T1000 (cell line): Measurements from ENCODE around the gene BRD1.

Experiments
- DNase-seq: peaks from one replicate; lab custom pipeline; 2025; ENCODE audit warnings: mixed read lengths; lab: John Stamatoyannopoulos, UW

Gene BRD1

DNA sequence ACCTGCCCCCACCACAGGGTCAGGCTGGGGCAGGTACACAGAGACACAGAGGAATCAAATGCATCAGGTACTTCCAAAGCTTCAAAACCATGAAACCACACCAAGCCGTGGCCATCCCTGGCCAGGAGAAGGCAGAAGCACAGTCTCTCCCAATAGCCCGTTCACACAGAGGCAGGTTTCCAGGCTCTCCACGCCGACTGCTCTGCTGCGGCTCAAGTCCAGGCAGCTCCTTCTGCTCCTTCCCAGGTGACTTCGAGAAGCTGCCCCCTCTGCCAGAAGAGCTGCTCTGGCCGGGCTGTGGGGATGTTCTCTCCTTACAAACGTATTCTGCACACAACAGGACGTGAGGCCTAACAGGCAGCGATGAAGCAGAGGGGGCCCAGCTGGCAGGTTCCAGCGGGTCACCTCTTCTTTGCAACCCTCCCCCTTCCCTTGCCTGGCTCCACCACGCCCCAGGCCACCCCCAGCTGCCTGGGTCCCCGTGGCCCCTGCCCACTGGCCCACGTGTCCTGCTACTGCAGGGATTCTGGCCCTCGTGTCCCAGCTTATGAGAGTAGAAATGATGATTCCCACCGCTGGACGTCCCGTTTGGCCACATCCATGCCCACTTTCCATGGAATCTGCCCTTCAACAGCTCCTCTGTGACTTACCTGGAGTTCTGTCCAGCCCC, 26.1 kb downstream of the BRD1 start:
- no peak for DNase-seq

DNA sequence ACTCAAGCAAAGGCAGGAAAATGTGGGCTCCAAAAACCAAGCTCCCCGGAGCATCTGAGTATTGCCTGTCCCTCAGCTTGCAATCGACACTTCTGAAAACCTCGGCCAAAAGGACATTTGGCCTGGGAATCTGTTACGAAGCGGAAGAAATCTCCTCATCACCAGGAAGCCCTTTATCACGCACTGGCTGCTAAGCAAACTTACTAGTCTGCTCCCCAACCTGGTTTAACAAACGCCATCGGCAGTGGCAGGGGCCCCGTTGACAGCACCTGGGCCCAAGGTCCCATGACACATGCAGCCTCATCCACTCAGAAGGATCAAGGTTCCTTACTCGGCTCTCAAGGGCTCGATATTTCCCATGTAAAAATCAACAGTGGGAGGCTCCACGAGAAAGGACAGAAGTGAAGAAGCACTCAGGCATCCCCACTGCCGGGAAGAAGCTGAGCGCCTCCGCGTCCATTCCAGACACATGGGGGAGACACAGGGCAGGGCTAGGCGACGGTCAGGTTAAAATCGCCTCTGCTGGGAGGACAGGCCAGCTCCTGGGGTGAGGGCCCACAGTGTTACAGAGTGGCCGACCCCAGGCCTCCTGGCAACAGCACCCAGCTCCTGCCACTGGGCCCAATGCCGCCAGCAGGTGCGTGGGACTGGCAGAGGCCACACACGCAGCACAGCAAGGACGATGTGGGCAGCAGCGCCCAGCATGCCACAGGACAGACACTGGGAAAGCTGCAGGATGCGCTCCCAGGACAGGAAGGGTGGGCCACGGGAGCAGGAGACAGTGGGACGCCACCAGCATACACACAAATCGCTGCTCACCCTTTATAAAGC, 27.1 kb downstream of the BRD1 start:
- DNase-seq: no peak

DNA sequence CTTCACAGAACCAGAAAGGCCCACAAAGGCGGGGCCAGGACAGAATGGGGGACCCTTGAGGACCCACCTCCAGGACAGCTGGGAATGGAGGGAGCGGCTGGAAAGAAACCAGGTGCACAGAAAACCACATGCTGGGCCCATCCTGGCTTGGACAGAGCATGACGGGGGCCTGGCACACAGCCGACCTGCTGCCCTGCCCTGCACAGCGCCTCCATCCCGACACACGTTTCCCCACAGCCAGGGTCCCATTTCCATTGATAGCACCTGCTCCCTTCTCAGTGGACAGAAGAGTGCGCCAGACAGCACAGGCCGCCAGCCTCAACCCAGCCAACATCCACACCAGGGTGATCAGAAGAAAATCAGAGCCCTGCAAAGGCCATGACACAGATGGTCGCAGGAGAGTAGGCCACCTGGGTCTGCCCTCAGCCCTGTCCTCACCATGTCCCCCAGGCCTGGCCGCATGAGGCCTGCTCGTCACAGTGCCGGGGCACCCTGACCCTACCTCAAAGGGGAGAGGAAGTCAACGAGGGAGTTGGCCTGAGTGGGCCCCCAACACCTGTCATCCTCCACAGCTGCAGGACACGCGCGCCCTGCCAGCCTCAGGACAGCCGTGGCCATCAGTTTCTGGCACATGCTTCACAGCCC, 28.1 kb downstream of the BRD1 start:
- DNase-seq: no peak

DNA sequence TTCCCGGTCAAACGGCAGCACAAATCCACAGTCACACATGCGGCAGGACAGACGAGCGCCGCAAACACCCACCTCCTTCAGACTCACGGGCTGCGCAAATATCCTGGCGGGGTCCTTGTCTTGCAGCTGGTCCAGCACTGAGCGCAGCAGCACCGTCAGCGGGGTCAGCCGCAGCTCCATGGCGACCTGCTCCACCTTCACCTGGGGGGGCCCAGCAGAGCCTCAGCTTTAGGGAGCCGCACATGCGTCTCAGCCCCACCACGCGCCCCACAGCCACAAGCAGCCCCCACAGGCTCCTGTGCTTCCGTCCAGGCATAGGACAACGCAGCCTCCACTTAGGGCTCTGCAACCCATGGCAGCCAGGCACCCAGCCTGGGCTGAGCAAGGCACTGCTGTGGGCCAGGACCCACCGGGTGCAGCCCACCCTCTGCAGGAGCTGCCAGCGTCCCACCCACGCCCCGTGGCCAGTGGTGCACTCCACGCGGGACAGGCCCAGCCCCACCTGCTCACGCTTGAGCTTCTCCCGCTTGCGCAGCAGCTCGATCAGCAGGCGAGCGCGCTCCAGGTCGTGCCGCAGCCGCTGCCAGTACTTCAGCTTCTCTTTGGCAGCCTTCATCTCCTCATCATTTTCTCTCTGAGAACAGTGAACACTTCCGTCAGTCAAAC, 29.1 kb downstream of the BRD1 start:
- no peak for DNase-seq

DNA sequence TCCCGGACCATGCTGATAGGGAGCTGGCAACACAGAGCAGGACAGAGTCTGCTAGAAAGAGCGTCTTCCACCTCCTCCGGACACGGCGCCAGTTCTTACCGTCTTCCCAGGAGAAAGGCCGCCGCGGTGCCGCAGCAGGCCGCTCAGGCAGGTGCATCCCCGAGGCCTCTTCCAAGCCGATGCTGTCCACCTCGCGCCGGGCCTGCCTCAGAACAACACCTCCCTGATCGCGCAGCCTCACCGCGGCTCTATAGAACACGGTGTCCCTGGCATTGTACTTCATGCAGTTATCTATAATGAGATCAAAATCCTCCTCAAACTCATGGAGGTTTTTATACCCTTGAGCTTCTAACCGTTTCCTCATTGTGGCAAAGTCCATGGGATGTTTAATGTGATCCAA, 30.0 kb downstream of the BRD1 start:
- no peak for DNase-seq

DNA sequence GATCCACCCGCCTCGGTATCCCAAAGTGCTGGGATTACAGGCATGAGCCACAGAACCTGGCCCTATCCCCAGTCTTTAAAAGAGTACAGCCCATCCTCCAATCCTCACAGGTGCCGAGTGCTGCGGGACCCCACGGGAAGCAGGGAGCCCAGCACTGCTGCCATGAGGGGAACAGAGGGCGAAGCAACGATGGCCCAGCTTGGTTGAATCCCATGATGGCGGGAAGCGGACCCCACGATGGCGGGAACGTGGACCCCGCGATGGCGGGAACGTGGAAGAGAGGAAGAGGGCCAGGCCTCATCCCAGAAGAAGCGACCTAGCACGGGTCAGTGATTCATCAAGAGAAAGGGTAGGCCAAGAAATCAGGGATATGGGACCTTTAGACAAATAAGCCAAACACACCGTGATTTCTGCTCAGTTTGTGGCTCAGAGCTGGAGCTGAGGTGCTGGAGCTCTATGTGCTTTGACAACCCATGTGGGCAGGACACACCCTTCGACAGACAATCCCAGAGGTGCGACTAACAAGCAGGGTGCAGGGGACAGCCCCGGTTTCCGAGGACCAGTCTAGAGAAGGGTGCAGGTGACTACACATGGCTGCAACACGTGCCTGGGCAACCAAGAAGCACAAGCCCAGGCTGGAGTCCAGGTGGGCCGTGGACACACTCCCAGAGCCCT, 30.9 kb downstream of the BRD1 start:
- no peak for DNase-seq

DNA sequence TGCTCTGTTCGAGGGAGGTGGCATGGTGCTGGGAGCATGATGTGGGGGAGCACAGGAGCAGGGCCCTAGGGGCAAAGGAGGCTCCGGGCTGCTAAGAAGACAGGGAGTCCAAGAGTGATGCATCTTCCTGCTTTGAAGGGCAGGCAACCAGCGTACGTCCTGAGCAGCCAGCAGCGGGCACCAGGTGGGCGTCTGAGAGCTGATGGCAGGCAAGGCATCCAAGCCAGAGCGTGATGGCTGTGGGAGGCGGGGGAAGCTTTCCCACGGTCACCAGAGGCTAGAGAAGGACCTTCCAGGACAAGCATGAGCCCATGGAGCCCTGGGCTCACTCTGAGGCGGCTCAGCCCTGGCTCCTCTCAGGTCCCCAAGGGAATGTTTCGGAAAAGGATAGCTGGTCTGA, 32.2 kb downstream of the BRD1 start:
- DNase-seq: no peak

DNA sequence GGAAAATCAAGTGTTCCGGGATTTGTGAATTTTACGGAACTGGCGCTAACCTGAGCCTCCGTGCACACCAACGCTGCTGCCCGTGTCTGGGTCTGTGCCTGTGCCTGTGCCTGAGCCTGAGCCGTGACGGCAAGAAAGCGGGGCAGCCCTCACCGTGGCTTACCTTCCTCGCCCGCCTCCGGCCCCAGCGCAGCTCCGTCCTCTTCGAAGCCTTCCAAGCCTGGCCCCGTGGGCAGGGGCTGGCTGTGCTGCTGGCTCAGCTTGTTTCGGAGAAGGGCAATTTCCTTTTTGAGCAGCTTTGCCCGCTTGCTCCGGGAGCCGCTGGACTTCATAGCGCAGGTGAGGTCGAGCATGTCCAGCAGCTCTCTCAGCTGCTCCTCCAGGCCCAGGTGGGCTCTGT, 33.8 kb downstream of the BRD1 start:
- DNase-seq: no peak

DNA sequence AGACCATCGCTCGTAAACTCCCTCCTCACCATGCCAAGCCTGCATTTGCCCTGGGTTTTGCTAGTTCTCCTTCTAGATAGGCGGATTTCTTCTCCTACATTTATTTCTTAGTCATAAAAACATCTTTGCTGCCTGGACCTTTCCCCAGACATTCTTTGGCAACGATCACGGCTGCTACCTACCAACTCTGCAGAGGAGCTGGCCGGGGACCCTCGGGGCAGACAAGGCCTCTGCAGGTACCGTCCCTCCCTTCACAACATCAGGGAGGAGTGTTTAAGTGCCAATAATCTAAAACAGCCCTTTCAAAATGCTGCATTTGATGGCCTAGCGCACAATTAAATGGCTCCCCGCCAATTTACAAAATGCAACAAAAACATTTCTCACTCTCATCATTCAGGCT, 34.4 kb downstream of the BRD1 start:
- no peak for DNase-seq

DNA sequence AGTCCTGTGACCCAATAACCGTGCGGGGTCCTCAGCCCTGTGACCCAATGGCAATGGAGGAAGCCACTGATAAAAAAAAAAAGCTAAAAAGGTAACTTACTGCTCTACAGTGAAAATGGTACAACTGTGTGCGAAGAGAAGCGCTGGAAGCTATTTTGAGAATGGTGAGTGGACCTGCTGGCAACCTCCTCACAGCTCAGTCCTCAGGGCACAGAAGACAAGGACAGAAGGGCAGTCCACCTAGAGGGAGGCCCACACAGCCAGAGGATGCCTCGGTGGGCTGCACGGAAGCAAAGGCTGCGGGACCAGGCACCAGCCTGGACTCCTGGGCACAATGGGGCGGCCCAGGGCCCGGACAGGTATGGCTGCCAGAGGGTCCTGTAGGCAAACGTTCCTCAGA, 35.6 kb downstream of the BRD1 start:
- no peak for DNase-seq

DNA sequence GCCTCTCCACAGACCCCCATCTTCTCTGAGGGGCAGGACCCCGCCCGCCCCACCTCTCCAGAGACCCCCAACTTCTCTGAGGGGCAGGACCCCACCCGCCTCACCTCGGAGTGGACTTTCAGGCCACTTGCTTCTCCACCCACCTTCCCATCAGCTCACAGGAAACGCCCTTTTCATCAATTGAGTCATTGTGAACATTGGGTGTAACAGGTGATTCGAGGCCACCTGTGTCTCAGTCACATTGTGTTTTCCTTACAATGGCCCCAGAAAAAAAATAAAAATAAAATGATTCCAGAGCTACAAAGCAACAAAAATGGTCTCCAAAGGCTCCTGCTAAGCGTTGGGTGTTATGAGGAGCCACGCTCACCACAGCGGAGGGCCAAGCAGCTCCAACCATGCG, 36.0 kb downstream of the BRD1 start:
- DNase-seq: no peak

DNA sequence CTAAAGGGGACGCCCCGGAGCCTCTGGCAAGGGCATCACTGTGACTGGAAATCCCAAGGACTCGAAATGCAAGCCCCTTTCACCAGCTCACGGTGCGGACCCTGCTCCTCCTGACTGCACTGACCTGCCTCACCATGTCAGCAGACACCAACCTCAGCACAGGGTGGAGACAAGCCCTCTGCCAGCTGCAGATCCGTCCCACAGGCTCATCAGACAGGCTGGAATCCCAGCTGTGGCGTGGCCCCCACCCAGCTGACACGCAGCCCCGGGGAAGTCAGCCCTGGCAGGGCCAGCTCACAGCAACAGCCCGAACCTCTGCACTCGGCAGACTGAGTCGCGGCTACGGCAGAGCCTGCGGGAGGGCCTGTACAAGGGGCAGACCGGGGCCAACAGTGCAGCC, 36.8 kb downstream of the BRD1 start:
- no peak for DNase-seq

DNA sequence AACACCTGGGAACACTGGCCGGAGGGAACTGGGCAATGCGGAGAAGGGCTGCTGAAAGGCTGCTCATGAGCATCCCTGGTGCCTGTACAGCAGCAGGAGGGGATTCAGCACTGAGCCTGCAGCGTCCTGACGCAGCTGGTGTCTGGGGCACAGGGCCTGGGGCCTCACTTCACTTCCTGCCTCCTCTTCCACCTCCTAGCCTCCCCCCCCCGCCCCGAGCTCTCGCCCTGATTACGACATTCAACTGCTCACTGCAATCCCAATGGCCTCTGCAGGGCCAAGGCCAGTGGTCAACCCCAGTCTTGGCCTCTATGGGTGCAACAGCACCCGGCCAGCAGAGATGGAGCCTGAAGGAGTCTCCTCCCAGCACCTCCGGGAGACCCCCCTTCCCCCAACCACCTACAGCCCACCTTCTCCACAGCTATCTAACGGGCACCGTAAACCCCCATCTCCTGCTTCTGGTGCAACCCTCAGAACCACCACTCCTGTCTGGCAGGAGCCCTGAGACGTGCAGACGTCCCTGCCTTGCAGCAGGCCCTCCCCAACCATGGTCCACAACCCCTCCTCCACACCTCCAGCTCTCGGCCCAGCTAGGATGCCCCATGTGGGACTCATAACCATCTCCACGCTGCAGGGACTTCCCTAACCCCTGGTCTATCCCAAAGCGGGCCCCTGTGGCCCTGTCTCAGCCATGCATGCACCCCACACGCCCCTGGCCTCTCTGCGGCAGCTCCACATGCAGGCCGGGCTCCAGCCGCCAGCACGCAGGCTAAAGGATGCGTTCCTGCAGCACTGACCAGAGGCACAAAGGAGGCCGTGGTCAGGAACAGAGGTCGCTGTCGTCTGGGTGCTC, 38.2 kb downstream of the BRD1 start:
- DNase-seq: no peak

DNA sequence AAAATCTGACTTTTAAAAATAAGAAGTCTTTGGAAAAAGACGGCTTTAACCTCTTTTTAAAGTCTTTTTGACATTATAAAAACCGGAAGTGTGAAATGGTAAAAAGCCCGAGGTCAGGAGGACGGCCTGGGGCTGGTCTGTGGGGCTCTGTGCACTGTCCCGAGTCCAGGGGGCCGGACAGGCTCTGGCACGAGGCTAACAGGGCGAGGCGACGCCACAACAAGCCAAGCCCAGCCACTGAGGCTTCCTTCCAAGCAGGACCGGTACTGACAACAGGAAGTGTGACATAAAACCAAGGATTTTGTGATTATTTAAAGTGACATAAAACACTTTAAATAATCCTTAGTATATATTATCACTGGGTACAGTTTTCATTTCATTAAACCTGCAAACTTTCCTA, 39.2 kb downstream of the BRD1 start:
- no peak for DNase-seq

DNA sequence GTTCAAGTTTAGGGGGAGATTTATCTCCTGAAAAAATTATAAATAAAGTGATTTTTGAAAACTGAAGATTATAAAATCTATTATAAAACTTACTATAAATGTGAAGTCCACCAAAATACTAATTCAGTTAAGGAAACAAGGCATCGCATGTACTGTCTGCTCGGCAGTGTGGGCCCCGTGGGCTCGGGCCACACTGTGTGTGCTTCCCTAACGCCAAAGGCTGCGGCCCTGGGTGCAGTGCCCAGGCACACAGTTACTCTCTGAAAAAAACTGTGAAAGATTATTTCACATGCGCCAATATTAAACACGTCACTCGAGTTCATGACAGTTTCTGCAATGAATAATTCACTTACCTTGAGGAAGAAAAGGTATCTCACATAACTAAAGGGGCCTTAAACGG, 39.8 kb downstream of the BRD1 start:
- no peak for DNase-seq

DNA sequence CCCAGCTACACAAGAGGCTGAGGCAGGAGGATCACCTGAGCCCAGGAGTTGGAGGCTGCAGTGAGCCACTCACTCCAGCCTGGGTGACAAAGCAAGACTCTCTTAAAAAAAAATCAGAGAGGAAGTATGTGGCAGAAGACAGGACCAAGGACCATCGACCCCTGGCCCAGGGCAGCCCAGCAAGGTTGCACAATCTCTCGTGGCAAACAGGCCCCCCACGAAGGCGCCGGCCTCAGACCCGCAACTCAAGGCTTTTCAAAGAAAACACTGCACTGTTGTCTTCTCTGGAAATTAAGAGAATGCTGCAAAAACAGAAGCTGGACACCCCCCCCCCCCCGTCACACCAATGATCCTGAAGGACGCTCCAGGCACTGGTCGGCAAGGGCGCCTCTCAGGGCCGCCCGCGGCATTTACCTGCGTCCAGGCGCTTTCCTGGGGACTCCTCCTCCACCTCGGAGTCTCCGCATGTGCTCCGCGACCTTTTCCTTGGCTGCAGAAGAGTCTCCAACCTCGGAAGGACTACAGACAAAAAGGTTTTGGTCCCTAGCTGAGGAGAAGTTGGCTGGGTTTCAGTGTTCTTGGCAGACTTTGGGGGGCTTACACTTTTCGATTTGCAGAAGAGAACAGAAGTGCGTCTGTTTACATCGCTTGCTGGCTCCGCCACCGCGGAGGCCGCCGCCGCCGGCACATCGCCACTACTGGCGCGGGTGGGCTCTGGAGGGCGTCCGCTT, 40.5 kb downstream of the BRD1 start:
- no peak for DNase-seq

DNA sequence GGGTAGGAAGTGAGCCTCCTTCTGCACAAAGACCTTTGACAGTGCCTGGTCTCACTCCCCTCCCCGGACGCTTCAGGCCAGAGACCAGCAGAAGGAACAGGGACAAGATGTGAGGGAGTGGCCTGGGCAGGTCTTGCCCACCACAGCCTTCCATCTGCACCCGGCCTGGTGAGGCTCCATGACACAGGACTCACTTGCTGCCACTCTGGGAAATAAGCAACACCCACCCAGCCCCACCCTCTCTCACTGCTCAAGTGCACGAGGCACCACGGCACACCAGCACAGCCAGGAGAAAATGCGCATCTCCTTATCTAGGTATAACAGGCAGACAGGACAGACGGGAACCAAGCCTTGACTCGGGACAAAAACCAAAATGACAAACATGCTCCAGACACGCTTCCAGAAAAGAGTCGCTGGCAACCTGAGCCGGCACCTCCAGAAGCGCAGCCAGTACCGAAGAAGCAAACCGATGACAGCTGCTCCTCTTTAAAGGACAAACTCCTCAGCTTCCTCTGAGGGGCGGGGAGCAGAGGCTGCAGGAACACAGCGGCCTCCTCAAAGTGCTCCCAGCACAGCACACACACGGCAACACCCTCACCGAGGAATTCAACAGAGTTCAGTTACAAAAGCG, 41.7 kb downstream of the BRD1 start:
- DNase-seq: no peak

DNA sequence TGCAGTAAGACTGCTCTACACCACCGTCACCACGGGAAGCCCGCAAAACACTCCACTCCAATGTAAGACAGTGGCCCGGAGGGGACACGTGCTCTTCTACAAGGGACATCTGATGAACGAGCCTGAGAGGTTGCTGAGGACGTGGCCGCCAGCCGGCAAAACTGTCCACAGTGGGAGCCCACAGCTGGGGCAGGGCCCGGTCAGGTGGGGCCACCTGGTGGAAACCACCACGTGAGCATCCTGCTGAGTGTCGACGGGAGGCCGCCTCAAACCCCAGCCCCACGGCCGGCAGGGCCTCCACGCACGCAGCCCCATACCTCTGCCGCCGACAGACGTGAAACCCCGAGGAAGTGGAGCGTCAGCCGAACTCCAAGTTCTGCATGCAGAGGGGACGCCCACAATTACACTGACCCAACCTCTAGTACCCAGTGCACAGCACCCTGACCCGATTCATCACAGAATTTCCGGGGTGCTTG, 42.6 kb downstream of the BRD1 start:
- DNase-seq: no peak

DNA sequence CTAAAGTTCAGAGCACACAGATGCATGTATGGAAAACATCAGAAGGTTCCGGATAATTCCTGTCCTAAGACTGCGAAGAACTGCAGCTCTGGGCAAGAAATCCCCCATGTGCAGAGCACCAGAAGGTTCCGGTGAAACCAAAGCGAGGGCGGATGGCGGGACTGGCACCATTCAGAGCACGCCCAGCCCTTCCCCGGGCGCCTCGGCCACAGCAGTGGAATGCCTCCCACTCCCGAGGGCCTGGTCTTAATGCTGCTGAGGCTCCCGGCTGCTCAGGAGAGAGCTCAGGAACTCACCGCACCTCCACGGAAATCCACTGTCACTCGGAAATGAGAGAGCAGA, 43.1 kb downstream of the BRD1 start:
- DNase-seq: no peak
